Activated naive CD4-positive, alpha-beta T cell treated with anti-CD3 and anti-CD28 coated beads, Interleukin-2, amount 10 ng/mL, durations not matched to agents 7 days and 5 days (primary cell): ENCODE measurements around the gene KLHL21.

Source experiments
- CTCF ChIA-PET: fragments of 350-600 bp; sonication (Branson Sonifier 250); formaldehyde crosslinking; loops from one replicate; lab custom pipeline; 2021; ENCODE audit warnings: antibody characterized with exemption; lab: Charles Lee
- DNase-seq: peaks from one replicate; pipeline ENCODE4 v3.0.0-alpha.2; 2020
- H3K27ac Mint-ChIP-seq: one replicate; pipeline ENCODE4 v1.8.0; 2021; ENCODE audit warnings: mild to moderate bottlenecking, moderate library complexity, mixed read lengths
- H3K27me3 Mint-ChIP-seq: one replicate; pipeline ENCODE4 v1.8.0; 2021; ENCODE audit warnings: mild to moderate bottlenecking, mixed read lengths
- H3K36me3 Mint-ChIP-seq: one replicate; pipeline ENCODE4 v1.8.0; 2021; ENCODE audit warnings: mixed read lengths
- H3K4me1 Mint-ChIP-seq: one replicate; pipeline ENCODE4 v1.8.0; 2021; ENCODE audit warnings: mixed read lengths
- H3K4me3 Mint-ChIP-seq: one replicate; pipeline ENCODE4 v1.8.0; 2021; ENCODE audit warnings: mild to moderate bottlenecking, moderate library complexity, mixed read lengths
- H3K9me3 Mint-ChIP-seq: one replicate; pipeline ENCODE4 v1.8.0; 2021; ENCODE audit warnings: mixed read lengths

The KLHL21 gene

DNA sequence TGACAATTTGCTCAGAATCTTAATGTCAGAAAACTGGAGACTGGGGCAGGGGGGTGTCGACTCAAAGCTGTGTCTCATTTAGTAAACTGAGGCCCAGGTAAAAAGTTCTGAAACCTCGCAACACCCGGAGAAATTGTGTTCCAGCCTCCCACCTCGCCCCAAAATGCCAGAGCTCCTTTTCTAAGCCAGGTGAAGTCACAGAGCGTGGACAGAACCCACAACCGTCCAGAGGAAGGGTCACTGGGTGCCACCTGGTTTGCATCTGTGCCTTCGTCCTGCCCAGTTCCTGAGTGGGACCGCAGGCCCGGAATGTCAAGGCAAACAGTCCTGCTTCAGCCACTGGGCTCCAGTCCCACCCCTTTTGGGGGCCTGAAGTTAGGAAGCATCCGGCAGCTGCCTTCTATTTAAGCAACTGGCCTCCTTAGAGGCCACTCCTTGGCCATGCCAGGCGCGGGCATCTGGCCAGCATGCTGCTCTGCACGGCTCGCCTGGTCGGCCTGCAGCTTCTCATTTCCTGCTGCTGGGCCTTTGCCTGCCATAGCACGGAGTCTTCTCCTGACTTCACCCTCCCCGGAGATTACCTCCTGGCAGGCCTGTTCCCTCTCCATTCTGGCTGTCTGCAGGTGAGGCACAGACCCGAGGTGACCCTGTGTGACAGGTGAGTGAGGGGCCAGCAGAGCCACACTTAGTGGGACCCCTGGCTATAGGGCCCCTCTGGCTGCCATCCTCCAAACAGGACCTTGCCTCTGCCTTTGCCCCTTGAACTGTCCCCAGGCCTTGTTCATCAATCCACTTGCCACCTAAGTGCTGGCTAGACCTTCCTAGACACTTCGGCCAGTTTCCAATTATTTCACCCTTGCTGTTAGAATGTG lies 47.5 kb downstream of the KLHL21 start, which contains the start of gene TAS1R1:
TSS of gene TAS1R1 (plus strand) at position 401 of the 872 bp plus-strand sequence. CDS start at position 468, 67 bp downstream.
- H3K9me3 Mint-ChIP-seq: no peaks in the 10 kb centered on the region
- peaks cover 25% of the 10 kb centered on the region for H3K4me1 Mint-ChIP-seq
- DNase-seq: no peak
- H3K36me3 Mint-ChIP-seq: peaks cover 7% of the 10 kb centered on the region
- H3K27me3 Mint-ChIP-seq: peaks cover 5% of the 10 kb centered on the region
- H3K4me3 Mint-ChIP-seq: peak within 1 kb of the TSS; percentile 78
- H3K27ac Mint-ChIP-seq: peak within 1 kb of the TSS; percentile 82
- CTCF ChIA-PET: interaction anchor here (0.8 to 3.0 kb wide), 17 partner anchors 10 to 481 kb away, joined by 3 to 17 read pairs (median 4); partner anchors contain the start of gene PLEKHG5

DNA sequence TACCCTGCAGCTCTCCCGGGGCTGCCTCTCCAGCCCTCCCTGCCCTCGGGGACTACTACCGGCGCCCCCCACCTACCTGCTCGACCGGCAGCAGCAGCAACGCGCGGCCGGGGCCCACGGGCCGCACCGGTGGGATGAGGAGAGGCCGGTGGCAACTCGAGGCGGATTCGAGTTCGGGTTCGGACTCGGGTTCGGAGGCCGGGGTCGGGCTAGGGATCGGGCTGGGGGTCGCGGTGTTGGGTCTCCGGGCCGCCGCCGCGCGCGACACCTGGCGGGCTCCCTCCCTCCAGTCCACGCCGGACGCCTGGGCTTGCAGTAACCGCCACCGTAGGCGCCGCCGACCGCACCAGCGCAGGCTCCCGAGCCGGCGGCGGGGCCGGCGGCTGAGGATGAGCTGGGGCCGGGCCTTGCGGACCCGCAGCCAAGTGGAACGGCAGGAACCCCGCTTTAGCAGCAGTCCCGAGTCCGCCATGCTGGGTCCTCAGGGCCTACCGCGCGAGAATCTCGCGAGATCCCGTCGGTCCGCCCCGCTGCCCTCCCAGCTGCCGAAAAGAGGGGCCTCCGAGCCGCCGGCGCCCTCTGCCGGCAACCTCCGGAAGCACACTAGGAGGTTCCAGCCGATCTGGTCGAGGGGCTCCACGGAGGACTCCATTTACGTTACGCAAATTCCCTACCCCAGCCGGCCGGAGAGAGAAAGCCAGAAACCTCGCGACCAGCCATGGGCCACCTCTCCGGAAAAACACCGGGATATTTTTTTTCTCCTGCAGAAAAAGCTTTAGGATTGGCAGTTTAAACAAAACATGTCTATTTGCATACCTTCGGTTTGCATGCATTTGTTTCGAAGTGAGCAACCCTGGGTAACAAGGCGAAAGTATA lies 48.4 kb downstream of the KLHL21 start, which contains the start of gene NOL9:
TSS of gene NOL9 (minus strand) at position 483 of the 876 bp plus-strand sequence. CDS start at position 472, 11 bp downstream.
- CTCF ChIA-PET: interaction anchor here (0.8 to 3.0 kb wide), 19 partner anchors 9 to 480 kb away, joined by 3 to 17 read pairs (median 4); partner anchors contain the start of gene PLEKHG5
- Mint-ChIP-seq H3K36me3 (peaks cover 10% of the 10 kb centered on the region), H3K27ac (peak within 1 kb of the TSS; percentile 83), H3K4me3 (peak within 1 kb of the TSS; percentile 78), H3K4me1 (peaks cover 23% of the 10 kb centered on the region), H3K27me3 (peaks cover 5% of the 10 kb centered on the region), H3K9me3 (no peaks in the 10 kb centered on the region)
- DNase-seq: peak; percentile 97

GRCh38 chr1:6547301-6547700 lies 55.4 kb downstream of the KLHL21 start:
- DNase-seq: no peak
- Mint-ChIP-seq H3K27ac (peak overlapping the region; percentile 92), H3K36me3 (peaks cover 44% of the 10 kb centered on the region)

DNA sequence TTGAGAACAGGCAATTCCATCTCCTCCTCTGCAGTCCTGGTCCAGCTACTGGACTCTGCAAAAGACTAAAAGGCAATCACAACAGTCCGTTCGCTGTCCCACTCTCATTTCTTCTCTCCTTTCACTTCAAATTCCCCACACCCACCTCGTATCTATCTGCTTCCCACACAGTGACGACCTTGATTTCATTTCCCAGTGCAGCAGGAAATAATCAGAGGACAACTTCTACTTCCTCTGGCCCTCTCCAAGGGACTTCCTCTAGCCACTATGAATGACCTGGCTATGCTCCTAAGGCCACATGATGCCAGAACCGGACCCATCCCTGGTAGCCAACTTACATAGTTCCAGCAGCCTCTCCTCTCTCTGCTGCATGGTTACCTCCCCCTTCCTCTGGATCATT lies 56.3 kb downstream of the KLHL21 start:
- H3K4me3 Mint-ChIP-seq: peak overlapping the region; percentile 38
- peaks cover 39% of the 10 kb centered on the region for H3K4me1 Mint-ChIP-seq
- H3K9me3 Mint-ChIP-seq: no peaks in the 10 kb centered on the region
- H3K36me3 Mint-ChIP-seq: peaks cover 49% of the 10 kb centered on the region
- no peak for DNase-seq
- no peaks in the 10 kb centered on the region for H3K27me3 Mint-ChIP-seq
- CTCF ChIA-PET: interaction anchor here (1.4 to 1.9 kb wide), 2 partner anchors 8 to 56 kb away, joined by 4 to 9 read pairs; partner anchors contain the start of gene NOL9
- H3K27ac Mint-ChIP-seq: peak overlapping the region; percentile 92

More at GRCh38 chr1:6547301-6547700, 55.4 kb downstream of the KLHL21 start:
- Mint-ChIP-seq H3K4me1 (peaks cover 42% of the 10 kb centered on the region), H3K27me3 (no peaks in the 10 kb centered on the region), H3K9me3 (no peaks in the 10 kb centered on the region), H3K4me3 (no peak overlapping the region)
- CTCF ChIA-PET: interaction anchor here (0.8 to 1.1 kb wide), 2 partner anchors 9 to 58 kb away, joined by 3 read pairs; no protein-coding TSS in a partner anchor

- H3K27me3 Mint-ChIP-seq: no peaks in the 10 kb centered on the region
- CTCF ChIA-PET: interaction anchor here (0.6 to 1.9 kb wide), 5 partner anchors 9 to 130 kb away, joined by 3 to 9 read pairs (median 4); partner anchors contain the start of gene NOL9
- peaks cover 39% of the 10 kb centered on the region for H3K4me1 Mint-ChIP-seq
- peak overlapping the region; percentile 38 for H3K4me3 Mint-ChIP-seq
- DNase-seq: peak; percentile 37
- peak overlapping the region; percentile 92 for H3K27ac Mint-ChIP-seq
- no peaks in the 10 kb centered on the region for H3K9me3 Mint-ChIP-seq
- H3K36me3 Mint-ChIP-seq: peaks cover 54% of the 10 kb centered on the region
Observed at GRCh38 chr1:6545276-6546112, 57.2 kb downstream of the KLHL21 start.

GRCh38 chr1:6544831-6545230 lies 57.8 kb downstream of the KLHL21 start:
- Mint-ChIP-seq H3K36me3 (peaks cover 52% of the 10 kb centered on the region), H3K27ac (peak overlapping the region; percentile 92), H3K4me3 (no peak overlapping the region), H3K4me1 (peaks cover 36% of the 10 kb centered on the region), H3K27me3 (no peaks in the 10 kb centered on the region), H3K9me3 (no peaks in the 10 kb centered on the region)
- DNase-seq: no peak
- CTCF ChIA-PET: interaction anchor here (0.7 to 1.9 kb wide), 3 partner anchors 9 to 102 kb away, joined by 3 to 9 read pairs (median 4); partner anchors contain the start of gene NOL9
